Measurements from ENCODE around the gene SCAPER. TPM values are rescaled to one million over a fixed set of nuclear protein-coding genes. Genes with fewer than 3 reads are reported as not detected.

SCAPER gene
- total RNA-seq, 4 donors from 2014 or later = 23.5 to 27.7 (median 24.2) TPM

GRCh38 chr15:76451540-76451939, 453.6 kb downstream of the SCAPER start:
- TF ChIP-seq CTCF (IDR thresholded peaks at IDR 0.05; ENCODE audit: low read depth) = no peak

- no peak for TF ChIP-seq CTCF (IDR thresholded peaks at IDR 0.05; ENCODE audit: low read depth)
These were observed 455.7 kb downstream of the SCAPER start for GRCh38 chr15:76449455-76449854.

- TF ChIP-seq CTCF (IDR thresholded peaks at IDR 0.05; ENCODE audit: low read depth) = no peak
These were observed 456.4 kb downstream of the SCAPER start for GRCh38 chr15:76448755-76449154.

GRCh38 chr15:76447728-76448441, 457.3 kb downstream of the SCAPER start:
- no peak for TF ChIP-seq CTCF (IDR thresholded peaks at IDR 0.05; ENCODE audit: low read depth)

GRCh38 chr15:76440441-76440840, 464.7 kb downstream of the SCAPER start:
- TF ChIP-seq CTCF (IDR thresholded peaks at IDR 0.05; ENCODE audit: low read depth) = no peak

GRCh38 chr15:76439542-76439941, 465.6 kb downstream of the SCAPER start:
- no peak for TF ChIP-seq CTCF (IDR thresholded peaks at IDR 0.05; ENCODE audit: low read depth)

GRCh38 chr15:76433798-76434400, 471.2 kb downstream of the SCAPER start:
- TF ChIP-seq CTCF (IDR thresholded peaks at IDR 0.05; ENCODE audit: low read depth) = no peak
